HepG2 (cell line): ENCODE results near the gene IQGAP2. TPM values are rescaled to one million over a fixed set of nuclear protein-coding genes. Genes with fewer than 3 reads are reported as not detected.

Experiments used
- ATAC-seq: fragments of 200-7000 bp; cut with Tn5 transposase; 3 replicates; pipeline ENCODE4 v1.9.1; 2020; ENCODE audit warnings: mild to moderate bottlenecking, moderate library complexity
- BruUV-seq: library from RNA; stranded (reverse); fragments of 400-500 nt; replicated peaks from 2 replicates; lab custom pipeline; 2021; lab: Mats Ljungman, UMichigan
- CTCF ChIA-PET: fragments of 300-600 bp; formaldehyde crosslinking; extraction: SDS; loops from one replicate; lab custom pipeline; 2021; ENCODE audit warnings: low total read pairs, inconsistent platforms, low intra/inter-chr PET ratio; lab: Yijun Ruan, JAX
- POLR2A ChIA-PET: fragments of 350-600 bp; sonication (Branson Sonifier 250); formaldehyde crosslinking; loops from one replicate; lab custom pipeline; 2020; ENCODE audit warnings: antibody characterized with exemption, inconsistent platforms; lab: Yijun Ruan, JAX
- DNase-seq: peaks from one replicate; pipeline ENCODE4 v3.0.0-alpha.2; 2015; ENCODE audit warnings: low spot score
- FAIRE-seq: peaks from 3 replicates; lab custom pipeline; 2011; peaks lifted over from hg19 to GRCh38; lab: Jason Lieb, UNC
- H2AFZ ChIP-seq: one replicate; pipeline ENCODE4 v1.6.1; 2011; ENCODE audit warnings: low read length, inconsistent platforms
- H3K27ac ChIP-seq: fragments of 300-600 bp; 3 replicates; pipeline ENCODE4 v1.8.0; 2011; ENCODE audit warnings: mixed run types, mild to moderate bottlenecking, mixed read lengths, low read length, inconsistent platforms; ENCODE audit not compliant: insufficient read depth; ENCODE audit errors: extremely low read length
- H3K27me3 ChIP-seq, 2 experiments: fragments of 200-600 bp in 1 of 2; 2 replicates in 1 of 2; 3 replicates in 1 of 2; pipeline versions ENCODE4 v1.6.0 to v1.8.0; 2011; ENCODE audit warnings: low read length in 2 of 2, mild to moderate bottlenecking in 2 of 2, moderate library complexity in 2 of 2, inconsistent platforms in 1 of 2; ENCODE audit not compliant: insufficient read depth in 2 of 2, control insufficient read depth in 1 of 2
- H3K36me3 ChIP-seq, 2 experiments: fragments of 200-600 bp in 1 of 2; replicated peaks in 1 of 2; 2 replicates in 1 of 2; 3 replicates in 1 of 2; pipeline versions ENCODE4 v1.5.1 to v1.8.0; 2011; ENCODE audit warnings: low read length in 2 of 2, inconsistent platforms in 1 of 2; ENCODE audit not compliant: insufficient read depth in 2 of 2, control insufficient read depth in 1 of 2
- H3K4me1 ChIP-seq: 2 replicates; pipeline ENCODE4 v1.5.1; 2012; ENCODE audit warnings: low read length, inconsistent platforms; ENCODE audit not compliant: insufficient read depth
- H3K4me2 ChIP-seq: 2 replicates; pipeline ENCODE4 v1.6.0; 2011; ENCODE audit warnings: low read depth, low read length, inconsistent platforms
- H3K4me3 ChIP-seq, 3 experiments: fragments of 200-600 bp in 1 of 3; sonication (generic), shearing (Covaris generic) in 1 of 3; replicated peaks in 1 of 3; 2 replicates each; pipeline ENCODE4 v1.5.1; 2011 to 2016; ENCODE audit warnings: low read length in 3 of 3, inconsistent platforms in 2 of 3, low read depth in 2 of 3, mild to moderate bottlenecking in 2 of 3, control low read depth in 1 of 3, mixed read lengths in 1 of 3; ENCODE audit not compliant: insufficient read depth in 1 of 3
- H3K79me2 ChIP-seq: one replicate; pipeline ENCODE4 v1.6.1; 2011; ENCODE audit warnings: low read length, inconsistent platforms; ENCODE audit not compliant: insufficient read depth
- H3K9ac ChIP-seq: 2 replicates; pipeline ENCODE4 v1.6.0; 2011; ENCODE audit warnings: mild to moderate bottlenecking, low read depth, low read length, inconsistent platforms; ENCODE audit not compliant: insufficient read depth
- H3K9me3 ChIP-seq: 2 replicates; pipeline ENCODE4 v1.5.1; 2012; ENCODE audit warnings: mild to moderate bottlenecking, low read length
- H4K20me1 ChIP-seq: 2 replicates; pipeline ENCODE4 v1.6.0; 2011; ENCODE audit warnings: inconsistent platforms, mild to moderate bottlenecking, low read length, moderate library complexity; ENCODE audit not compliant: insufficient read depth
- FOXA3 ChIP-seq: IDR thresholded peaks from 2 replicates; pipeline ENCODE4 v1.6.1; 2016; ENCODE audit warnings: missing genetic modification reagents, missing compliant biosample characterization
- KDM6A ChIP-seq: IDR thresholded peaks from 2 replicates; pipeline ENCODE4 v1.6.1; 2016; ENCODE audit warnings: low read depth
- KLF11 ChIP-seq: IDR thresholded peaks from 2 replicates; pipeline ENCODE4 v1.6.1; 2016; ENCODE audit warnings: missing compliant biosample characterization
- MED1 ChIP-seq: sonication (generic); formaldehyde crosslinking; IDR thresholded peaks from 2 replicates; pipeline ENCODE4 v1.4.0; 2020; ENCODE audit warnings: missing genetic modification reagents
- NBN ChIP-seq: fragments of 450-650 bp; conservative IDR thresholded peaks from 2 replicates; pipeline ENCODE4 v1.6.1; 2017
- RFX5 ChIP-seq: IDR thresholded peaks from 2 replicates; pipeline ENCODE4 v1.6.1; 2011; ENCODE audit warnings: low read depth, low read length, improper control_type of control experiment
- SETDB1 ChIP-seq: sonication (generic); formaldehyde crosslinking; IDR thresholded peaks from 2 replicates; pipeline ENCODE4 v1.5.1; 2020; ENCODE audit warnings: missing genetic modification reagents, mild to moderate bottlenecking, borderline replicate concordance
- SP5 ChIP-seq: IDR thresholded peaks from 2 replicates; pipeline ENCODE4 v1.6.1; 2016; ENCODE audit warnings: low read depth, borderline replicate concordance
- THYN1 ChIP-seq: sonication (generic); formaldehyde crosslinking; IDR thresholded peaks from 2 replicates; pipeline ENCODE4 v1.8.1; 2023; ENCODE audit warnings: low read depth, mild to moderate bottlenecking, moderate library complexity, missing genetic modification reagents, borderline replicate concordance
- ZFX ChIP-seq: sonication (generic); formaldehyde crosslinking; IDR thresholded peaks from 2 replicates; pipeline ENCODE4 v1.4.0; 2020; ENCODE audit warnings: mild to moderate bottlenecking, low read depth, missing genetic modification reagents, moderate library complexity
- ZMAT5 ChIP-seq: sonication (generic); formaldehyde crosslinking; IDR thresholded peaks from 2 replicates; pipeline ENCODE4 v1.5.0; 2020; ENCODE audit warnings: mild to moderate bottlenecking, low read depth, missing genetic modification reagents, borderline replicate concordance
- ZNF326 ChIP-seq: sonication (generic); formaldehyde crosslinking; IDR thresholded peaks from 2 replicates; pipeline ENCODE4 v1.4.0; 2020; ENCODE audit warnings: missing genetic modification reagents, borderline replicate concordance
- ZNF503 ChIP-seq: sonication (generic); formaldehyde crosslinking; IDR thresholded peaks from 2 replicates; pipeline ENCODE4 v1.4.0; 2020; ENCODE audit warnings: missing genetic modification reagents
- ZNF83 ChIP-seq: sonication (generic); formaldehyde crosslinking; IDR thresholded peaks from 2 replicates; pipeline ENCODE4 v1.4.0; 2020; ENCODE audit warnings: missing genetic modification reagents, mild to moderate bottlenecking, borderline replicate concordance
- ZSCAN25 ChIP-seq: sonication (generic); formaldehyde crosslinking; IDR thresholded peaks from 2 replicates; pipeline ENCODE4 v1.8.0; 2022; ENCODE audit warnings: mild to moderate bottlenecking, missing genetic modification reagents
- WGBS: methylation state at CpG from one replicate; pipeline ENCODE4 v1.1.6; 2017; ENCODE audit warnings: low lambda C conversion rate; 5-methylcytosine and 5-hydroxymethylcytosine counted together
- in situ Hi-C: cut with HindIII; loops from 2 replicates; pipeline ENCODE4 v1.10.0; 2017; ENCODE audit warnings: low pct_unique_long_range_greater_than_20kb; ENCODE audit not compliant: extremely low pct_ligation_motif_present
- intact Hi-C: fragments of 100-400 bp; cut with micrococcal nuclease; formaldehyde crosslinking; loops from one replicate; pipeline ENCODE4 v1.10.0; 2022; ENCODE audit not compliant: unreplicated experiment
- polyA plus RNA-seq, 8 experiments: library from polyadenylated mRNA; depleted of rRNA in 3 of 8; stranded (reverse) in 7 of 8; unstranded in 1 of 8; fragments of >200 nt; fragmentation: Illumina TruSeq in 4 of 8; extraction: Trizol in 4 of 8; gene quantifications; 2 replicates each; pipeline versions ENCODE4 v1.2.1 to v1.2.3, GENCODE V29; 2011 to 2016; ENCODE audit warnings: low read depth in 4 of 8, missing spikeins in 1 of 8, mixed read lengths in 1 of 8; ENCODE audit not compliant: insufficient read depth in 1 of 8
- total RNA-seq, 5 experiments: library from RNA; depleted of rRNA; stranded (reverse); fragments of >200 nt; fragmentation: Illumina TruSeq; extraction: Trizol; gene quantifications; 2 replicates each; pipeline ENCODE4 v1.2.3, GENCODE V29; 2016; ENCODE audit warnings: low read depth in 1 of 5
- TF ChIP-seq, protein P1 (sequence below): sonication (generic); formaldehyde crosslinking; IDR thresholded peaks from 2 replicates; pipeline ENCODE4 v1.4.0; 2020; ENCODE audit warnings: missing genetic modification reagents

IQGAP2 gene
- total and polyA plus RNA-seq, 2 of the 13 experiments (the other 11 are each of a cell fraction or from before 2014, with no cell fraction given) = 35.2 to 83.3 TPM

DNA sequence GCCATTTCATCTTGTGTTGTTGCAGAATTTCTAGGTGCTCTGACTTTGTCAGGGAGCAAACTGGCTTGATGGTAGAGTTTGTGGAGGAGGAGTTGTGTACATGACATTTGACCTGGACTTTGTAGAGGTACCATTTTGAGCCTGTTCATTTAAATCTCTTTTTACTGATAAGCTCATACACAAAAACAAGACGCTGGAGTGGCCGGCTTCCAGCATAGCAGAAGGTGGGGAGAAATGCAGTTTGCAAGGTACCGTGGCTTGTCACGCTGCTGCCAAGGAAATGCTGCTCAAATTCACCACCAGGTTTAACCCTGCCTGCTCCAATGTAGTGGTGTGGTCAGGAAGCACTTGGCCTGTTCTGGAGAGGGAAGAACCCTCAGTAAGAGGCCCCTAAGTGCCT lies 18.9 kb upstream of the IQGAP2 start (continued):
- TF ChIP-seq MED1 (CRISPR knock-in tag) (no peak), RFX5 (no peak), FOXA3 (CRISPR knock-in tag) (peak; percentile 34; the same call in 1 of the 2 replicates)

- CTCF ChIA-PET = no interaction called here
- Histone ChIP-seq H2AFZ (no peak overlapping the region), H4K20me1 (no peaks in the 10 kb centered on the region), H3K27ac (no peak overlapping the region), H3K36me3 (no peaks in the 10 kb centered on the region; a peak in 1 of 5 replicates), H3K9ac (no peak overlapping the region), H3K4me2 (peak overlapping the region; percentile 21; the same call in 1 of the 2 replicates), H3K4me3 (no peak overlapping the region), H3K79me2 (no peaks in the 10 kb centered on the region), H3K9me3 (no peaks in the 10 kb centered on the region), H3K4me1 (peaks cover 87% of the 10 kb centered on the region), H3K27me3 (no peaks in the 10 kb centered on the region)
- intact Hi-C loops = loop anchor here (5.0 kb wide), 1 partner anchor 52 kb away; no protein-coding TSS in a partner anchor
- no peak for DNase-seq
- POLR2A ChIA-PET = interaction anchor here (1.2 kb wide), 1 partner anchor 10 kb away, joined by 3 read pairs; no protein-coding TSS in a partner anchor
- FAIRE-seq = no peak
- in situ Hi-C loops = no loop called here
- no TSS peak for BruUV-seq
- TF ChIP-seq ZFX = no peak
- TF ChIP-seq ZMAT5 (CRISPR knock-in tag) = no peak
- no peak for TF ChIP-seq NBN
- TF ChIP-seq, protein P1, sequence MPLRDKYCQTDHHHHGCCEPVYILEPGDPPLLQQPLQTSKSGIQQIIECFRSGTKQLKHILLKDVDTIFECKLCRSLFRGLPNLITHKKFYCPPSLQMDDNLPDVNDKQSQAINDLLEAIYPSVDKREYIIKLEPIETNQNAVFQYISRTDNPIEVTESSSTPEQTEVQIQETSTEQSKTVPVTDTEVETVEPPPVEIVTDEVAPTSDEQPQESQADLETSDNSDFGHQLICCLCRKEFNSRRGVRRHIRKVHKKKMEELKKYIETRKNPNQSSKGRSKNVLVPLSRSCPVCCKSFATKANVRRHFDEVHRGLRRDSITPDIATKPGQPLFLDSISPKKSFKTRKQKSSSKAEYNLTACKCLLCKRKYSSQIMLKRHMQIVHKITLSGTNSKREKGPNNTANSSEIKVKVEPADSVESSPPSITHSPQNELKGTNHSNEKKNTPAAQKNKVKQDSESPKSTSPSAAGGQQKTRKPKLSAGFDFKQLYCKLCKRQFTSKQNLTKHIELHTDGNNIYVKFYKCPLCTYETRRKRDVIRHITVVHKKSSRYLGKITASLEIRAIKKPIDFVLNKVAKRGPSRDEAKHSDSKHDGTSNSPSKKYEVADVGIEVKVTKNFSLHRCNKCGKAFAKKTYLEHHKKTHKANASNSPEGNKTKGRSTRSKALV (CRISPR knock-in tag) = no peak
- TF ChIP-seq THYN1 = no peak
- TF ChIP-seq ZNF83 (CRISPR knock-in tag) = no peak
- TF ChIP-seq KLF11 = no peak
- no peak for TF ChIP-seq ZNF503 (CRISPR knock-in tag)
- TF ChIP-seq SETDB1 (CRISPR knock-in tag) = no peak
- no peak for TF ChIP-seq ZSCAN25 (CRISPR knock-in tag)
- TF ChIP-seq SP5 (CRISPR knock-in tag) = no peak
- TF ChIP-seq KDM6A (CRISPR knock-in tag) = no peak
- TF ChIP-seq ZNF326 (CRISPR knock-in tag) = no peak
- WGBS = 45% methylated on average over 3 of the region's 3 CpGs
- ATAC-seq = no peak
Observed at GRCh38 chr5:76384705-76385104, 18.4 kb upstream of the IQGAP2 start.
